SJSA1 (cell line): ENCODE data around the gene PTPRO. TPM values are rescaled to one million over a fixed set of nuclear protein-coding genes. Genes with fewer than 3 reads are reported as not detected.
A peak's percentile ranks its signal among the peaks of the same experiment; 100 is the strongest.
"Not testable (repeated sequence)": the region's sequence is repeated elsewhere in the genome, so short reads cannot be mapped to it uniquely, and the experiment has no call there.

Source experiments
- DNase-seq, 2 experiments: peaks; one replicate each; pipeline ENCODE4 v3.0.0-alpha.2; 2015 to 2020; ENCODE audit warnings: low spot score in 2 of 2, low read depth in 1 of 2
- H3K27ac ChIP-seq: fragments of 250-450 bp; sonication (Bioruptor Pico); 2 replicates; pipeline ENCODE4 v1.5.1; 2020; ENCODE audit warnings: mild to moderate bottlenecking, moderate library complexity
- H3K27me3 ChIP-seq: fragments of 250-450 bp; sonication (Bioruptor Pico); replicated peaks from 2 replicates; pipeline ENCODE4 v1.5.1; 2020; ENCODE audit warnings: mild to moderate bottlenecking, moderate library complexity
- H3K36me3 ChIP-seq: fragments of 250-450 bp; sonication (Bioruptor Pico); 2 replicates; pipeline ENCODE4 v1.5.1; 2020; ENCODE audit warnings: mild to moderate bottlenecking
- H3K4me1 ChIP-seq: fragments of 250-450 bp; sonication (Bioruptor Pico); replicated peaks from 2 replicates; pipeline ENCODE4 v1.6.1; 2021; ENCODE audit warnings: mild to moderate bottlenecking
- H3K4me3 ChIP-seq: fragments of 250-450 bp; sonication (Bioruptor Pico); 2 replicates; pipeline ENCODE4 v1.5.1; 2020; ENCODE audit warnings: mild to moderate bottlenecking
- H3K9me3 ChIP-seq: fragments of 250-450 bp; sonication (Bioruptor Pico); replicated peaks from 2 replicates; pipeline ENCODE4 v1.5.1; 2020; ENCODE audit warnings: mild to moderate bottlenecking
- total RNA-seq: library from RNA; depleted of rRNA; stranded (reverse); fragments of >200 nt; shearing (Covaris generic); gene quantifications from 2 replicates; pipeline ENCODE4 v1.2.3, GENCODE V29; 2014

Gene PTPRO
- total RNA-seq, 1 experiment from 2014 or later: 0.55 TPM

GRCh38 chr12:15601210-15601800 is 279.0 kb downstream of the PTPRO start:
- no peak for DNase-seq
- Histone ChIP-seq H3K27ac (no peak overlapping the region), H3K9me3 (0 out of 2 replicates have a peak, but pooled peaks cover 2% of the 10 kb centered on the region), H3K4me1 (peaks cover 21% of the 10 kb centered on the region), H3K4me3 (no peak overlapping the region), H3K36me3 (no peaks in the 10 kb centered on the region), H3K27me3 (no peaks in the 10 kb centered on the region)

- peaks cover 12% of the 10 kb centered on the region for H3K4me1 ChIP-seq
- DNase-seq: no peak
- no peak overlapping the region for H3K27ac ChIP-seq
- no peaks in the 10 kb centered on the region for H3K36me3 ChIP-seq
- H3K4me3 ChIP-seq: no peak overlapping the region
- no peaks in the 10 kb centered on the region for H3K27me3 ChIP-seq
- H3K9me3 ChIP-seq: 0 out of 2 replicates have a peak, but pooled peaks cover 2% of the 10 kb centered on the region
Observed at GRCh38 chr12:15602051-15602672, 279.9 kb downstream of the PTPRO start.

GRCh38 chr12:15603474-15604085 is 281.3 kb downstream of the PTPRO start:
- Histone ChIP-seq H3K4me3 (no peak overlapping the region), H3K9me3 (0 out of 2 replicates have a peak, but pooled peaks cover 2% of the 10 kb centered on the region), H3K36me3 (no peaks in the 10 kb centered on the region), H3K27me3 (no peaks in the 10 kb centered on the region), H3K27ac (no peak overlapping the region), H3K4me1 (peaks cover 10% of the 10 kb centered on the region)
- no peak for DNase-seq

GRCh38 chr12:15605881-15606590 is 283.7 kb downstream of the PTPRO start:
- no peak overlapping the region for H3K4me3 ChIP-seq
- no peak for DNase-seq
- H3K36me3 ChIP-seq: no peaks in the 10 kb centered on the region
- H3K27me3 ChIP-seq: no peaks in the 10 kb centered on the region
- peaks cover 8% of the 10 kb centered on the region for H3K4me1 ChIP-seq
- no peak overlapping the region for H3K27ac ChIP-seq
- H3K9me3 ChIP-seq: 0 out of 2 replicates have a peak, but pooled peaks cover 2% of the 10 kb centered on the region

- H3K27ac ChIP-seq: no peak overlapping the region
- no peak overlapping the region for H3K4me3 ChIP-seq
- H3K36me3 ChIP-seq: no peaks in the 10 kb centered on the region
- no peaks in the 10 kb centered on the region for H3K9me3 ChIP-seq
- H3K27me3 ChIP-seq: no peaks in the 10 kb centered on the region
- no peak for DNase-seq
- no peaks in the 10 kb centered on the region for H3K4me1 ChIP-seq
Observed at GRCh38 chr12:15608406-15608805, 286.1 kb downstream of the PTPRO start.

GRCh38 chr12:15608941-15609340 is 286.6 kb downstream of the PTPRO start:
- Histone ChIP-seq H3K4me1 (no peaks in the 10 kb centered on the region), H3K36me3 (no peaks in the 10 kb centered on the region), H3K27me3 (no peaks in the 10 kb centered on the region), H3K9me3 (no peaks in the 10 kb centered on the region), H3K4me3 (no peak overlapping the region), H3K27ac (no peak overlapping the region)
- no peak for DNase-seq

- Histone ChIP-seq H3K27ac (no peak overlapping the region), H3K9me3 (no peaks in the 10 kb centered on the region)
Observed at GRCh38 chr12:15613981-15614380, 291.7 kb downstream of the PTPRO start.

GRCh38 chr12:15616495-15616894 is 294.2 kb downstream of the PTPRO start:
- H3K4me3 ChIP-seq, H3K27me3 ChIP-seq, DNase-seq, H3K9me3 ChIP-seq, H3K27ac ChIP-seq, H3K36me3 ChIP-seq: not testable (repeated sequence)
- H3K4me1 ChIP-seq: peaks cover 12% of the 10 kb centered on the region

More at GRCh38 chr12:15613981-15614380, 291.7 kb downstream of the PTPRO start:
- no peak overlapping the region for H3K4me3 ChIP-seq
- DNase-seq: no peak
- no peaks in the 10 kb centered on the region for H3K27me3 ChIP-seq
- H3K36me3 ChIP-seq: no peaks in the 10 kb centered on the region
- H3K4me1 ChIP-seq: no peaks in the 10 kb centered on the region

GRCh38 chr12:15620741-15621539 is 298.6 kb downstream of the PTPRO start:
- Histone ChIP-seq H3K27ac (peak overlapping the region; percentile 14; the same call in 1 of the 2 replicates), H3K36me3 (no peaks in the 10 kb centered on the region), H3K27me3 (no peaks in the 10 kb centered on the region), H3K4me3 (no peak overlapping the region), H3K9me3 (no peaks in the 10 kb centered on the region), H3K4me1 (peaks cover 15% of the 10 kb centered on the region)
- peak in 1 of 2 experiments; percentile 37 for DNase-seq

GRCh38 chr12:15625075-15625474 is 302.8 kb downstream of the PTPRO start:
- Histone ChIP-seq H3K27ac (no peak overlapping the region), H3K27me3 (no peaks in the 10 kb centered on the region), H3K4me1 (peaks cover 45% of the 10 kb centered on the region), H3K4me3 (no peak overlapping the region), H3K9me3 (no peaks in the 10 kb centered on the region), H3K36me3 (peaks cover 3% of the 10 kb centered on the region; the same call in 1 of the 2 replicates)
- DNase-seq: no peak

GRCh38 chr12:15627995-15628945 is 306.0 kb downstream of the PTPRO start:
- Histone ChIP-seq H3K9me3 (no peaks in the 10 kb centered on the region), H3K4me3 (no peak overlapping the region), H3K4me1 (peaks cover 42% of the 10 kb centered on the region), H3K27me3 (no peaks in the 10 kb centered on the region), H3K36me3 (peaks cover 9% of the 10 kb centered on the region), H3K27ac (peak overlapping the region; percentile 95)
- DNase-seq: peak in 1 of 2 experiments; percentile 65

- no peak overlapping the region for H3K4me3 ChIP-seq
- DNase-seq: peak; percentile 82 to 90
- H3K27me3 ChIP-seq: no peaks in the 10 kb centered on the region
- H3K9me3 ChIP-seq: no peaks in the 10 kb centered on the region
- peaks cover 9% of the 10 kb centered on the region for H3K36me3 ChIP-seq
- peak overlapping the region; percentile 95 for H3K27ac ChIP-seq
- peaks cover 47% of the 10 kb centered on the region for H3K4me1 ChIP-seq
Observed at GRCh38 chr12:15629108-15629507, 306.8 kb downstream of the PTPRO start.
